A673 (cell line): Measurements from ENCODE around the gene MYO15B.

Experiments used
- EZH2 ChIP-seq: fragments of 200-600 bp; sonication (generic); IDR thresholded peaks from 2 replicates; pipeline ENCODE4 v1.6.1; 2017; ENCODE audit warnings: borderline replicate concordance, low read depth, mild to moderate bottlenecking, mixed read lengths, antibody characterized with exemption, low read length; ENCODE audit not compliant: poor library complexity, severe bottlenecking
- TF ChIP-seq, protein P1 (sequence below): fragments of 300-800, 200-600 bp; sonication (generic); conservative IDR thresholded peaks from 2 replicates; pipeline ENCODE4 v1.5.1; 2017; ENCODE audit warnings: low read depth, mild to moderate bottlenecking, antibody characterized with exemption, low read length, moderate library complexity, mixed read lengths

- TF ChIP-seq, protein P1, sequence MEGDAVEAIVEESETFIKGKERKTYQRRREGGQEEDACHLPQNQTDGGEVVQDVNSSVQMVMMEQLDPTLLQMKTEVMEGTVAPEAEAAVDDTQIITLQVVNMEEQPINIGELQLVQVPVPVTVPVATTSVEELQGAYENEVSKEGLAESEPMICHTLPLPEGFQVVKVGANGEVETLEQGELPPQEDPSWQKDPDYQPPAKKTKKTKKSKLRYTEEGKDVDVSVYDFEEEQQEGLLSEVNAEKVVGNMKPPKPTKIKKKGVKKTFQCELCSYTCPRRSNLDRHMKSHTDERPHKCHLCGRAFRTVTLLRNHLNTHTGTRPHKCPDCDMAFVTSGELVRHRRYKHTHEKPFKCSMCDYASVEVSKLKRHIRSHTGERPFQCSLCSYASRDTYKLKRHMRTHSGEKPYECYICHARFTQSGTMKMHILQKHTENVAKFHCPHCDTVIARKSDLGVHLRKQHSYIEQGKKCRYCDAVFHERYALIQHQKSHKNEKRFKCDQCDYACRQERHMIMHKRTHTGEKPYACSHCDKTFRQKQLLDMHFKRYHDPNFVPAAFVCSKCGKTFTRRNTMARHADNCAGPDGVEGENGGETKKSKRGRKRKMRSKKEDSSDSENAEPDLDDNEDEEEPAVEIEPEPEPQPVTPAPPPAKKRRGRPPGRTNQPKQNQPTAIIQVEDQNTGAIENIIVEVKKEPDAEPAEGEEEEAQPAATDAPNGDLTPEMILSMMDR: no peak
- TF ChIP-seq EZH2: no peak
Measured at GRCh38 chr17:75555679-75556153, 31.9 kb upstream of the MYO15B start.
